ES-I3 (cell line): Measurements from ENCODE around the gene INHA.

Source experiments
- H3K36me3 ChIP-seq: 2 replicates; pipeline ENCODE4 v1.6.1; 2013; ENCODE audit warnings: mild to moderate bottlenecking, low read length, control low read depth, moderate library complexity; ENCODE audit not compliant: insufficient read depth
- H3K4me1 ChIP-seq: 2 replicates; pipeline ENCODE4 v1.6.1; 2013; ENCODE audit warnings: mild to moderate bottlenecking, control low read depth, low read length; ENCODE audit not compliant: insufficient read depth
- H3K9ac ChIP-seq: 2 replicates; pipeline ENCODE4 v1.6.1; 2013; ENCODE audit warnings: low read depth, mild to moderate bottlenecking, low read length, moderate library complexity
- H3K9me3 ChIP-seq: 2 replicates; pipeline ENCODE4 v1.6.1; 2013; ENCODE audit warnings: mild to moderate bottlenecking, low read length, moderate library complexity; ENCODE audit not compliant: control insufficient read depth, insufficient read depth

The INHA gene

DNA sequence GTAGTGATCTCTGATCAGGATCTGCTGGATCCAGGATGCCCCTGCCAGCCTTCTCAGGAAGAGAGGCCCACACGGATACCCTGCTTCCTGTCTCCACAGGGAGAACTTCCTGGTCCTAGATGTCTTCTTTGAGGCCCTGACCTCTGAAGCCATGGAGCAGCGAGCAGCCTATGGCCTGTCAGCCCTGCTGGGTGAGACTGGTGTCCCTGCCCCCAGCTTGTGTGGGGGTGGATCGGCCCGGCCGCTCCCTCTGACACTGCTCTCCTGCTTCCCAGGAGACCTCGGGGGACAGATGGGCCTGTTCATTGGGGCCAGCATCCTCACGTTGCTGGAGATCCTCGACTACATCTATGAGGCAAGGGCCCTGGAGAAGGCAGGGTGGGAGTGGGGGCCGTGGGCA, 35.1 kb upstream of the INHA start:
- Histone ChIP-seq H3K36me3 (peaks cover 9% of the 10 kb centered on the region), H3K9ac (no peak overlapping the region), H3K9me3 (no peaks in the 10 kb centered on the region), H3K4me1 (peaks cover 26% of the 10 kb centered on the region)

DNA sequence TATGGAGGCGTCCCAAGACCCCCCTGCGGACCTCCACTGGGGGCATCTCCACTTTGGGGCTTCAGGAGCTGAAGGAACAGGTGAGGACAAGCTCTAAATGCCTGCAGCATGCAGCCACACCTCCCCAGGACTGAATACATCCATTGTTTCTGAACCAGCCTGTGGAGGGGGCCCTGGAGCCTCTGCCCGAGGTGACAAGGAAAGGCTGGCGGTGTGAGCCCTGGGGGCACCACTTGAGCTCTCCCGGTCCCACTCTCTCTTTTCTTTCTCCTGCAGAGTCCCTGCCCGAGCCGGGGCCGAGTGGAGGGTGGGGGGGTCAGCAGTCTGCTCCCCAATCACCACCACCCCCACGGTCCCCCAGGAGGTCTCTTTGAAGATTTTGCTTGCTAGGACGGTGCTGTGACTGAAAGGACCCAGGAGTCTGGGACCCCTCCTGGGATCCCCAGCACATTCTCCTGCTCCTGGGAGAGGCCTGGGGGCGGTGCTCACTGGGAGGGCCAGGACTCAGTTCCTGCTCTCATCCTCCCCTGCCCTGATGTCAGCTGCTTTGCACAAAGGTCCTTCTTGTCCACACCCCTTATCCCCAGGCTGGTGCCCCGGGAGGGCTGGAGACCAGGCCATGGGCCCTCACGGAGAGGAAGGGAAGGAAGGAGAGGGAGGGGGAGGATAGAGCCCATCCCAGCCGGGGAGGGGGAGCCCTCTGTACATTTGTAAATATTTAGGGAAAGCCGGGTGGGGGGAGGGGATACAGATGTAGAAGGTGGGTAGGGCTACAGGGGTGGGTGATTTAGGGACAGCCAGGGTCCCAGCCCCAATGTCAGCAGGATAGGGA, 34.2 kb upstream of the INHA start:
- Histone ChIP-seq H3K9me3 (no peaks in the 10 kb centered on the region), H3K9ac (peak overlapping the region; percentile 28; the same call in 1 of the 2 replicates), H3K36me3 (peaks cover 9% of the 10 kb centered on the region), H3K4me1 (peaks cover 23% of the 10 kb centered on the region)

DNA sequence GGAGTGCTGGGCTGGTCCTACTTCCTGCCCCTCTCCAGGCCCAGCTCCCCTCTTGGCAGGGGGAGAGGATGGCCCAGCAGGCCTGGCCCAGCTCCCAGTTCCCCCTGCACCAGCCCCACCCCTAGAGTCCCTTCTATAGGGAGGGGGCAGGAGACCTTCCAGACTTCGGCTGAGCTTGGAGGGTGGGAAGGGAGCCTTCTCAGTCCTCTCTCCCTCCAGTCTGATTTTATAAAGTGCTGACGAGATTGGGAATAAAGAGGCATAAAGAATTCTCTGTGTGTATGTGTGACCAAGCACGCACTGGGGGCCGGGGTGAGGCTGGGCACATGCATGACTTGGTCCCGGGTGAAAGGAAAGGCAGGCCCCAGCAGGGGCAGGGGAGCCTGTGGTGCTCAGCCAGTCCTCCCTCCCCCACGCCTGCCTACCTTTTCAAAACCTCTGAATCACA, 33.6 kb upstream of the INHA start:
- no peak overlapping the region; the same call in 1 of the 2 replicates for H3K9ac ChIP-seq
- H3K9me3 ChIP-seq = no peaks in the 10 kb centered on the region
- H3K36me3 ChIP-seq = peaks cover 9% of the 10 kb centered on the region
- H3K4me1 ChIP-seq = peaks cover 23% of the 10 kb centered on the region

DNA sequence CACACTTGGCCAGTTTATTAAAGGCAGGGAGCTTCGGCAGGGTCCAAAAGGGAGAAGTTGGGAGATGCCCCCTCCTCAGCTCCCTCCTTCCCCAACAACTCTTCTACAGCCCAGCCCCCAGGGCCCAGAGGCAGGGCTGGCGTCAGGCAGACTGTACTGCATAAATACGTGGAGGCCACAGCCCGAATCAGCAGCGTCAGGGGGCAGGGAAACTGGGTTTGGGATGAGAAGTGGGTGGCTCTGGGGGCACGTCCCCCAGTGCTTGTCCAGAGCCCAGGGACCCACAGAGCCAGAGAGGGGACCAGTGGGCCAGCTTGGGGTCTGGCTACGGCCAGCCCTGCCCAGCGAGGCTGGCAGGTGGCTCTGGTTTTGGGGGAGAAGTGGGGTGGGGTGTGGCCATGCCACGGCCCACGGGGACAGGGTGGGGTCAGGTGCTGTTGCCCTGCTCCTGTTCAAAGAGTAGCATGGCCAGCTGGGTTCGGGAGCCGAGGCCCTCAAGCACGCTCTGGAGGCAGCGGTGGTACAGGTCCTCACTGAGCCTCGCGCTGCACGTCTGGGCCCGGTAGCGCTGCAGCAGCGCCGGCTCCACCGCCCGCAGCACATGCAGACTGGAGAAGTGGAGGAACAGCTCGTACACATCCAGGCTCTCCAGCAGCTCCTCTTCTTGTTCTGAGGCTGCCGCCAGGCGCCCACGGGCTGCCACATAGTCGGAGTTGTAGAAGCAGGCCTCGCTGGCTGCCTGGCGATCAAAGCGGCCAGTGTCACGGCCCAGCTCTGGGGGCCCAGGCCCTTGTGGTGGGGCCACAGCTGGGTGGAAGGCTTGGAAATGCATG, 32.9 kb upstream of the INHA start:
- H3K4me1 ChIP-seq = peaks cover 23% of the 10 kb centered on the region
- peaks cover 9% of the 10 kb centered on the region for H3K36me3 ChIP-seq
- H3K9ac ChIP-seq = no peak overlapping the region
- H3K9me3 ChIP-seq = no peaks in the 10 kb centered on the region

DNA sequence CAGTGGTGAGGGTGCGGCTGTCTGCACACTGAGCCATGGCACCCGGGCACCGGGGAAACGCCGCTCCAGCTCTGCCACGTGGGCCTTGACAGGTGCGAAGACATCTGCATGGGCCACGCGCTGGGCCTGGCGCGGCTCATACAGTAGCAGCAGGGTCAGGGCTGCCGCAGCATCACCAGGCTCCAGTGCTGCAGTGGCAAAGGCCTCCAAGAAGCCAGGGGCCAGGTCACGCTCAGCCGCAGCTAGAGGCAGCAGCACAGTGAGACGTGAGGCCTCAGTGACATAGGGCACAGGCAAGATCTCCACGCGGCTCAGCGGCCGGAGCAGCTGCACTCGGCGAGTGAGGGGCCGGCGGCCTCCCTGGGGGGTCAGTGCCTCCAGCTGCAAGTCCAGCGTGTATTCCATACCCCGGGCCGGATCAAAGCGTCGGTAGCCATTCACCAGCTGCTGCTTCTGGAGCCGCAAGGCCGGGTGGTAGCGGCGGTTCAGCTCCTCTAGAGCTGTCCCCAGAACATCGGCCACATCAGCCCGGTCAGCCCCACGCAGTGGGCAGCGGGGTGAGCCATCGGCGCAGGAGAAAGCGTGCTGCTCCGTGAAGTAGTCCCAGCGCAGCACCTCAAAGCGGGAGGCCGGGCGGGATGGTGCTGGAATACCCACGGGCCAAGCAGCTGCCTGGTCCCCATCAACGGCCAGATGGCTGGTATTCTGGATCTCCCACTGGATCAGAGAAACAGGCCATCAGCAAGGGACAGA, 32.0 kb upstream of the INHA start:
- no peaks in the 10 kb centered on the region for H3K9me3 ChIP-seq
- peaks cover 9% of the 10 kb centered on the region for H3K36me3 ChIP-seq
- H3K9ac ChIP-seq = no peak overlapping the region
- H3K4me1 ChIP-seq = peaks cover 23% of the 10 kb centered on the region

DNA sequence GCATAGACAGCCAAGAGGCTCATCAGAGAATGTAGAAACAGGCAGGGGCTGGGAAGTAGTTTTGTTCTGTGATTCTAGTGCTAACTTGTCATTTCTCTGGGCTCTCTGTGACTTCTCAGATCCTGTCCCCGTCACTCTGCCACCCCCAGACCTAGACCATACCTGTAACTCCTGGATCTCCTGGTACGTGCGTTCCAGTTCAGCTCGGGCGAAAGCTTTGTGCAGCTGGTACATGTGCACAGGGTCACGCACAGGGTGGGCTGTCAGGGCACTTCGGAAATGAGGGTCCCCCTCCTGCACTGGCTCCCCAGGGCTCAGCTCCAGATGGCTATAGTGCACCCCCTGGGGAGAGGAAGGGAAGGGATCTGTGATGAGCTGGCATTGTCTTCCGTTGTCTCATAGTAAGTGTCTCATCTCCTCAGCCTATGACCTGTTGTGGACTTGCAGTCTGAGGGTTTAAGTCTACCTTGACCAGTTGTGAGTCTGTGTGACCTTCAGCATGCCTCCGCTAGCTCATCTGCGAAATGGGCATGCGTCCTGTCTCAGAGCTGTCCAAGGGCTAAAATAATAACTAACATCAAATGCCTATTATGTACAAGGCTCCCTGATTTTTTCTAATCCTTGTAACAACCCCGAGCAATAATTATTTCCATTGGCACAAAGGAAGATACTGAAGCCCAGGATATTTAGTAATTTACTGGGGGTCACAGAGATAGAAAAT, 31.2 kb upstream of the INHA start:
- H3K4me1 ChIP-seq = peaks cover 23% of the 10 kb centered on the region
- H3K9me3 ChIP-seq = no peaks in the 10 kb centered on the region
- H3K36me3 ChIP-seq = peaks cover 9% of the 10 kb centered on the region
- H3K9ac ChIP-seq = no peak overlapping the region

DNA sequence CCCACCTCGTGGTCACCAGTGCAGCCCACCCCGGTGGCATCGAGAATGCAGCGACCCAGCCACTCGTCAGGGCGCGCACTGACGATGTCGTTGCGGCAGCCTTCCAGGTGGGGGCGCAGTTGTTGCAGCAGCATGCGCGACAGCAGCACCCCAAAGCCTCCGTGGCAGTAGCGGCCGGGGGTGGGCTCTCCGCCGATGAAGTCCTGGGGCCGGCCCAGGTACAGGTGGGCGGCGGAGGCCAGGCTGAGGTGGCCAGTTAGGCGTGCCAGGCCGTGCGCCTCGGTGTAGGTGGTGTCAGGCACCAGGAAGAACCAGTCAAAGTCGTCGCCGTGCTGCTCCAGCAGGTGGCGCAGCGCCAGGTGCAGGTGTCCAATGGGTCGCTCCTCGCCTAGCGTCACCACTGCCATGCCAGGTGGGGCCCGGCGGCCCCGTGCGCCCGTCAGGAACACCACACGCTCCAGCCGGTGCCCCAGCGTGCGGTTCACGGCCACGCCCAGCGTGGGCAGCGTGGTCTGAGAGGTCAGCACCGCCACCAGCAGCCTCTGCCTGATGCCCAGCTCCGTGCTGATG, 30.4 kb upstream of the INHA start:
- Histone ChIP-seq H3K4me1 (peaks cover 23% of the 10 kb centered on the region), H3K36me3 (peaks cover 9% of the 10 kb centered on the region), H3K9me3 (no peaks in the 10 kb centered on the region), H3K9ac (peak overlapping the region; percentile 66; the same call in 1 of the 2 replicates)

DNA sequence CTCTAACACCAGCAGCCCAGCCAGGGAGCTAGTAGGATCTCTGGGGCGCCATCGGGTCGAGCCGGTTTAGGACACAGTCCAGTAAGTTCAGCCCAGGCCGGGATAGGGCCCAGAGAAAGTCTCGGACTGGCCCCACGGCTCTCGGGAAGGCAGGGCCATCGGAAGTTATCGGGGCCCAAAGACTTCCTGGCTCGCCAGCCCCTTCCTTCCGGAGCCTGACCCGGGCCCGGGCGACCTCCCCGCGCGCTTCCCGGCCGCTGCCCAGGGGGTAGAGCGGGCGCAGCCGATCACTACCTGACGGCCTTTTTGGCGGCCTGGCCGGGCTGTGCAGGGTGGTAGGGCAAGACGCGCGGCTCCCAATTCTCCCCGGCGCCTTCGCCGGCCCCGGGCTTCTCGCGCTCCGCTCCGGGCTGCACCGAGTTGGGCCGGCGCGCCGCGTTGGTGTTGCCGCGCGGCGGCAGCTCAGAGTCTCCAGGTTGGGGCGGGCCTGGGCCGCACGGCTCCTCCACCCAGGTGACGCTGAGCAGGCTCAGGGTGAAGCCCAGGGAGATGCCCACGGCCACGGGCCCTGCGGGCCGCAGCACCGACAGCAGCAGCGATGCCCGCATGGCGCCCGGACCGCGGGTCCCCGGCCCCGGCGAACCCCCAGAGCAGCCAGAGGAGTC, 29.0 kb upstream of the INHA start:
- peak overlapping the region; percentile 66 for H3K9ac ChIP-seq
- peaks cover 12% of the 10 kb centered on the region; the same call in 1 of the 2 replicates for H3K4me1 ChIP-seq
- peaks cover 9% of the 10 kb centered on the region for H3K36me3 ChIP-seq
- no peaks in the 10 kb centered on the region for H3K9me3 ChIP-seq

DNA sequence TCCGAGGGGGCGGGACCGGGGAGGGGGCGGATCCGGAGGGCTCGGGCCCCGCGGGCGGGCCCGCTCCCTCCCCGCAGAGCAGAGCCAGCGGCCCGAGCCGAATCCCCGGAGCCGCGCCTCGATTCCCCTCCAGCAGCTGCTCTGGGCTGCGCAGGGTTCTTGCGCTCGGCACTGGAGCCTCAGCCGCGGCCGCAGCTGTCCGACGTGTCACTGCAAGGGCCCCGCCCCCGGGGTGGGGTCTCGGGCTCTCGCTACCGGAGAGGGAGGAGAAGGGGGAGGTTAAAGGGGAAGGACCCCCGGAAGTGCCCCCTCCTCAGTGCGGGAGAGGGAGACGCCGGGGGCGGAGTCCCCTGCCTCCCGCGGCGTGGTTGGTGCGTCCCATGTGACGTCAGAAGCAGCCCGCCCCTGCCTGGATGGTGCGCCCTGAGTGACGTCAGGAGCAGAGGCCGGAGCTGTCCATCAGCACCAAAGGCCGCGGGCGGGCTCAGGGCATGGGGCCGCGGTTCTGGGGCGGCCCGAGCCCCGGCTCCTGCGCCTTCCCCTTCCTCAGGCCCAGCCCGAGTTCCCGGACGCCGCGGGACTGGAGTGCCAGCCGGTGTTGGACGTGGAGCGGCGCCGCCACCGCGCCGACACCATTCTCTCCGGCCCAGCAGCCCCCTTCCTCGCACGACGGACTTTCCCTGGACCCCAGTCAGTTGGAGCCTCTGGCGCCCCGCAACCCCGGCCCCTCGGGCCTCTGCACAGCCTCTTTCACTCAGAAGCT, 28.3 kb upstream of the INHA start, which contains the start of the genes CHPF and TMEM198:
TSS of gene CHPF (minus strand) at position 214 of the 763 bp plus-strand sequence. CDS start 271 bp downstream, outside the sequence.
TSS of gene TMEM198 (plus strand) at position 433 of the 763 bp plus-strand sequence. CDS start 700 bp downstream, outside the sequence.
- H3K9ac ChIP-seq = peak within 1 kb of the TSS; percentile 66
- H3K36me3 ChIP-seq = peaks cover 9% of the 10 kb centered on the region
- H3K4me1 ChIP-seq = peaks cover 7% of the 10 kb centered on the region; the same call in 1 of the 2 replicates
- no peaks in the 10 kb centered on the region for H3K9me3 ChIP-seq

DNA sequence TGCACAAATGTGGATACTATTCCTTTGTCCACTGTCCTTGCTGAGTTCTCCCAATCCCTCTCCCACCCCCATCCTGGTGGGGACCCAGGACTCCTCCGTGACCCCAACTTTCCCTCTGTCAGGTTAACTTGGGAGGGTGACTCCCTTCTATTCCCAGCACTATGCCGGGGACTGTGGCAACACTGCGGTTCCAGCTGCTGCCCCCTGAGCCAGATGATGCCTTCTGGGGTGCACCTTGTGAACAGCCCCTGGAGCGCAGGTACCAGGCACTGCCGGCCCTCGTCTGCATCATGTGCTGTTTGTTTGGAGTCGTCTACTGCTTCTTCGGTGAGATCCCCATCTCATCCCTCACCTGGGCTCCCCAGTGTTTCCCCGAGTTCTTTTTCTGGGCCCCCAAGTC, 27.5 kb upstream of the INHA start:
- Histone ChIP-seq H3K4me1 (peaks cover 4% of the 10 kb centered on the region; the same call in 1 of the 2 replicates), H3K9ac (peak overlapping the region; percentile 66; the same call in 1 of the 2 replicates), H3K36me3 (peaks cover 9% of the 10 kb centered on the region)

DNA sequence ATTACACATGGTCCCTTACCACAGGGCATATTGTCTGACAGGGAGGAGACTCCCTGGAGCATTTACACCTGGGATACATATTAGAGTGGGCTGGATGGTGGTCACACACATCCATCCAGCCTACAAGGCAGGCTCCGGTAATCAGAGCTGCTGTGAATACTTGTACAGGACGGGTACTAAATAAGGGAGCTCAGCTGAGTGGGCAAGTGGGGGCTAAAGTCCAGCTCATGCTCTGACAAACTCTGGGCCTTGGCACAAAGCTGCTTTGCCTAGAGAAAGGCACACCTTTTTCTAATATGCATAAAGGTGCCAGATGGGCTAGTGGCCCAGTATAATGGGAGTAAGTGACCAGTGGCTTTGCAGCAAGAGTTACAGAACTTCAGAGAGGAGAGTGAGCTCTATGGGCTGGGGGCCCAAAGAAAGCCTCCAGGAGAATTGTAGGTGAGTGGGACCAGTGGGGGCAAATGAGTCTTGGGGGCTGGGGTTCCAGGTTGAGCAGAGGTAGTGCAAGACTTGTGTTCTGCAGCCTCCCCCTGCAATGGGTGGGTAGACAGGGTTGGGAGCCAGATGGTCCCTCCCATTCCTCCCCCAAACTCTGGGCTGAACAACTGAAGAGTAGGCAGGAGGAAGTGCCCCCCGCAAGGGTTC, 26.7 kb upstream of the INHA start:
- Histone ChIP-seq H3K9ac (no peak overlapping the region), H3K36me3 (peaks cover 9% of the 10 kb centered on the region), H3K9me3 (no peaks in the 10 kb centered on the region)

More for the DNA sequence above, 27.5 kb upstream of the INHA start:
- no peaks in the 10 kb centered on the region for H3K9me3 ChIP-seq

DNA sequence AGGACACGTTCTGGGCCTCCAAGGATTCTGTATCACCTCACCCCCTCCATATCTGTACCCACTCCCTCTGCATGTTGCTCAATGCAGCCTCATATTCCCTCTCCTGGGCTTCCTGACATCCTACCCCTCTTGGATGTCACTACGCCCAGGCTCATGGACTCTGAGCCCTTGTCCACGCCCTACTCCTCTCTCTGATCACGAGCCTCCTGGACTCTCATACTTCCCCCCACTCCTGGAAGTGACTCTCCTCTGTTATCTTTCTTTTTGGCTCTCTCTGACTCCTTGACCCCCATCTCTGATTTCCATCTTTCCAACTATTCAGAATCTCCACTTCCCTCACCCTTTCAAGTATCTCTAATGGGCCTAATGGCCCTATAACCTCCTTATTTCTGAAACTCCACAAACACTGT, 26.2 kb upstream of the INHA start:
- Histone ChIP-seq H3K9me3 (no peaks in the 10 kb centered on the region), H3K36me3 (peaks cover 4% of the 10 kb centered on the region), H3K4me1 (peaks cover 4% of the 10 kb centered on the region; the same call in 1 of the 2 replicates), H3K9ac (no peak overlapping the region)

More for the DNA sequence above, 26.7 kb upstream of the INHA start:
- peaks cover 4% of the 10 kb centered on the region; the same call in 1 of the 2 replicates for H3K4me1 ChIP-seq
